ENCODE results near the gene NRG3.

The NRG3 gene

DNA sequence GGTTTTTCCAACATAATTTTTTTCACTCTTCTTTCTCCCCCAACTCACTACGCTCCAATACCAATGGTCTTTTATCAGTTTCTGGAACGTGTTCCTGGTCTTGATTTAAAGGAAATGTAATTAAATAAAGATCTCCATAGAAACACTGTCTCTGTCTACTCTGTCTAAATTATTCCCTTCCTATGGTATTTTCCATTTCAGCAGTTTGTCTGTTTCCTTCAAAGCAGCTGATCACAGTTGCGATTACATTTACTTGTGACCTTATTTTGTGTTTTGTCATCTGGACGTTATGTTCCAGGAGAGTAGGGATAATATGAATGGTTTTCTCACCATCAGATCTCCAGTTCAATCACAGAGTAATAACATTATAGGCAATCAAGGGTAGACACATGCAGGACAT, 359.2 kb downstream of the NRG3 start:
- no peak for DNase-seq

GRCh38 chr10:82236084-82236731, 361.2 kb downstream of the NRG3 start:
- no peak for DNase-seq

GRCh38 chr10:82238291-82238690, 363.3 kb downstream of the NRG3 start:
- no peak for DNase-seq

DNA sequence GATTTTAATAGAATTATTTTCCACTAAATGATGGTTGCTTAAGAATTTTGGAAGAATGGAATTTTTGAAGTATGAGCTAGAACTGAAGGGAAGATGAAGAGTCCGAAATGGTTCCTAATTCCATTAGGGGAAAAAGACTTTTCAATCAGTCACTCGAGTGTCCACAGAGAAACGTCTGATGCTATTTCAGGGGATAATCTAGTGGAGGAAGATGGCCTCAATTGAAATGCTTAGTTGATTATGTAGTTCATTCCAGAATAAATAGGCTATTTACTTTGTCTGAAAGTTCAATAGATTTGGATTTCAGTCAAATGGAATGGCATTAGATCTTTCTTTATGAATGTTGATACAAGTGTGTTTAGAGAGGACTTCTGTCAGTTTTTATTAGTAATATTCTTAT, 365.4 kb downstream of the NRG3 start:
- no peak for DNase-seq

DNA sequence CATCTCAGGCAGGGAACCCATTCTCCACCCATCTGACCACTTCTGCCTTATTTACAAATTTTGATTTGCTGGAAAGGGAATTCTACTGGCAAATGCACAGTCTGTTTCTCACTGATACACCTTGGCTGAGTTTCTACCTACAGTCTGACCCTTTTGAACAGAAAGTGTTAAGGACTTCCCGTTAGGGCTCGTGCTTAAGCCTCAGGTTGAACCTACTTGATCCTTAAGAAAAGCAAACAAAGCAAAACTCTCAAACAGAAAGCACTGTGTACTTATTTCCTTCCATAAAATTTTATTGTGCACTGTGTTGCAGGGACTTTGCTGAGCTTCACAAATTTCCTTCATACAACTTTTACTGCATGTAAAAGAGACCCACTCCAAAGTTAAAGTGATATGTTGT, 367.8 kb downstream of the NRG3 start:
- no peak for DNase-seq

DNA sequence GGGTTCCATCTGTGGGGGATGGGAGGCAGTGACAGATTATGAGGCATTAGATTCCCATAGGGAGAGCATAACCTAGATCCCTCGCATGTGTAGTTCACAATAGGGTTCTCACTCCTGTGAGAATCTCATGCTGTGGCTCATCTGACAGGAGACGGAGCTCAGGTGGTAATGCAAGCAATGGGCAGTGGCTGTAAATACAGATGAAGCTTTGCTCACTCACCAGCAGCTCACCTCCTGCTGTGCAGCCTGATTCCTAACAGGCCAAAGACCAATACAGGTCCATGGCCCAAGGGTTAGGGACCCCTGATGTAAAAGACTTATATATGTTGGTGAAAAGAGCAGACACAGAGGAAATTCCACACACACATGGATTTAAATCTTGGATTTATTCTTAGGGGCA, 370.2 kb downstream of the NRG3 start:
- no peak for DNase-seq

DNA sequence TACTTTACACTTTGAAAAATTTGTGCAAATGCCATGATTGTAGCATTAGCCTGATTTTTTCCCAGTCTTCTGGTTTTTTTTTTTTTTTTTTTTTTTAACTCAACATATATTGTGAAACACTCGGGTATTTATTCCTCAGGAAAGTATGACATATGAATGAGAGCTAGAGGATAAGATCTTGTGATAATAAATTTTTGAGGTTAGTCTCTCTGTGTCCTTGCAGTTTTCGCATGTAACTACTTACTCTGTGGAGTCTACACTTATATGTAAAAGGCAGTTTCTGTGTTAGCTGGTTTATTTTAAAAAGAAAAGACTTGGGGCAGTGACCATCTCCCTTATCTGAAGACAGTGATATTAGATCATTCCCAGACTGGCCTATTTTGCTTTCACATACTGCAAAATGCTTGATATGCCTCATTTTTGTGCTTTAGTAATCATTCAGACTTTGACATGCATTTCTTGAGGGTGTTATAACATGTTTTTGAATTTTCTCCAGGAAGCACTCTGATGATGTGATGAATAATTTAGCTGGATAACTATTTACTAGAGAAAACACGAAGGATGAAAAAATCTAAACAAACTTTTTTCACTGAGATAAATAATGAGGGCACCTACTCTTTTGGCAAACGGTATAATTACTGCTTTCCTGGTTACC, 371.0 kb downstream of the NRG3 start:
- DNase-seq: no peak

GRCh38 chr10:82249141-82249540, 374.1 kb downstream of the NRG3 start:
- no peak for DNase-seq

- no peak for DNase-seq
These were observed 376.4 kb downstream of the NRG3 start for GRCh38 chr10:82251222-82251906.

DNA sequence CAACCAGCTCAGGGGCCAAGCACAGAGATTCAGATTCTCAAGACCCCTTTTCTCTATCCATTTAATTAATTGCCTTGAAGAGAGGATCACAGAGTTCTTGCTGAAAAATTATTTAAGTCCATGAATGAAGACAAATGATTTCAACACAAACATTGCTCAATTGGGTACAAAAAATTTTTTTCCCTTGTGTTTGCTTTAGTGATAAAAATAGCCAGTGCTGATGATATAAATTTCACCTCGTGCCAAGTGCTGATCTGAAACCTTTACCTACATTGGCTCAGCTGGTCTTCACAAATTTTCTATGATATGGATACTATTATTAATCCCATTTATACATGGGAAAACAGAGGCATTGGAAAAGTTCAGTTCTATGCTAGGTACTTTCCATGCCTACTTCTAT, 377.1 kb downstream of the NRG3 start:
- DNase-seq: no peak

- no peak for DNase-seq
These were observed 379.2 kb downstream of the NRG3 start for GRCh38 chr10:82254237-82254636.

DNA sequence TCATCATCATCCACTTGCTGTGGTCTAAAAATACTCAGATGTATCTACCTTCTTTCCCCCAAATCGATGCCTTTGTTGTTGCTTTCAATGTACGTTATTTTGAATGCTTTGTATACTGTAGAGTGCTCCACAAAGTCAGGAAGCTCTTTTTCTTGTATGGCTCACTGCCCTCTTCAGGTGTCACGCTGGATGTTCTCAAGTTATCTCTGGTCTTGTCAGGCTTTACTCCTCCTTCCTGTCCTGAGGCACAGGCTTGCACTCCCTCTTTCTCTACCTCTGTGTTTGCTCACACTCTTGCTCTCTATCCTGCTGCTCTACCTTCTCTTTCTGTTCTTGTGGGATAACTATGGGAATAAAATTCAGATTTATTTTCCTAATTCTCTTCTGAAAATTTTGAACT, 381.3 kb downstream of the NRG3 start:
- no peak for DNase-seq

- DNase-seq: no peak
These were observed 391.4 kb downstream of the NRG3 start for GRCh38 chr10:82266438-82266837.

GRCh38 chr10:82267014-82267413, 392.0 kb downstream of the NRG3 start:
- no peak for DNase-seq

DNA sequence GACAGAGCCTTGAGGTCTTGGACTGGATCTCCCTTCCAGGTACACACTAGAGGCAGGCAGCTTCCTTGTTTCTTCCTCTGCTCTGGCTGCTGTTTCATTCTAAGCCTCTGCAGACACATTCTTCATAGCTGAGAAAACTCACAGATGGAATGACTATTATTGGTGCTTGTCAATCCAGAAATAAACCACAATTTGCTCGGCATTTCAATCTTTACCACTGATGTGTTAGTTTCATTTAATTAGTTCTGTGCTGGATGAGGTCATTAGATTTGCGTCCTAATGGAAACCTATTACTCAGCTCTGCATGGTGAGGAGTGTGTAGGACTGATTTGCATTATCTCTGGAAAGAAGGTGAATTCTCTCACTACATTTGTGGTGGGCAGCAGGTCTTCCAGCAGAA, 392.5 kb downstream of the NRG3 start:
- no peak for DNase-seq

DNA sequence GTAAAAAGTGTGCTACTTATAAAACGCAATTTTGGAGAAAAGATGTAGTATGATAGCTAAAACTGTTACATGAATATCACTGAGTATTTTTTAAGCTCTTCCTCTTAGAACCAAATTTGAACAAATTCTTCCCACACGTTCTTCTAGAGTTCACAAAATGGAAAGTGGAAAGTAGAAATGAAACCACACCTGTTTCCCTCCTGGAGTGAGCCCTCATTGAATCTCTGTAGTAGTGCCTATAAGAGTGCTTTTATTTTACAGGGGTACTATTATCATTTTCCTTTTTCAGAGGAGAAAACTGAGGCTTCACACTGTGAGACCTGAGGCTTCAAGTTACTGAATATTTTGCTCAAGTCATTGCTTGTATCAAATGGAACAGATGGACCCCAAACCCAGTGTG, 393.0 kb downstream of the NRG3 start:
- no peak for DNase-seq

- DNase-seq: no peak
These were observed 402.6 kb downstream of the NRG3 start for GRCh38 chr10:82277591-82277990.

- no peak for DNase-seq
These were observed 403.6 kb downstream of the NRG3 start for GRCh38 chr10:82278401-82279182.

GRCh38 chr10:82282782-82283456, 407.9 kb downstream of the NRG3 start:
- no peak for DNase-seq

- no peak for DNase-seq
These were observed 409.2 kb downstream of the NRG3 start for GRCh38 chr10:82284180-82284579.

GRCh38 chr10:82288461-82288881, 413.5 kb downstream of the NRG3 start:
- no peak for DNase-seq

DNA sequence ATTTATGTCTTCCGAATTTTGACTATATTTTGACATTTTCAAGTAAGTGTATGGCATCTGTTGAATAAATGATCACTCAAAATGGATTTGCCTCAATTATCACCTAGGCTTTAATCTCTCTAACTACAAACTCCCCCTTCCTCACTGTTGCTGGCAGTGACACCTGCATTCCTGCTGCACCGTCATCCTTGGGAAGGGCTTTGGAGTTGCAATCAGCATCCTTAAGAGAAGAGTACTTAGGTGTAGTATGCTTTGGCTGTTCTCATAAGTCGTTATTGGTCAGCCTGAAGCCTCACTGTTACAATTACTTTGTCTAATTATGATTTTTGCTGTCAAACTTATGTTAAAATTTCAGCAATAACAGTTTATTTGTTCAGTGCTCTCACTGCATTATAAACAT, 415.0 kb downstream of the NRG3 start:
- DNase-seq: no peak

DNA sequence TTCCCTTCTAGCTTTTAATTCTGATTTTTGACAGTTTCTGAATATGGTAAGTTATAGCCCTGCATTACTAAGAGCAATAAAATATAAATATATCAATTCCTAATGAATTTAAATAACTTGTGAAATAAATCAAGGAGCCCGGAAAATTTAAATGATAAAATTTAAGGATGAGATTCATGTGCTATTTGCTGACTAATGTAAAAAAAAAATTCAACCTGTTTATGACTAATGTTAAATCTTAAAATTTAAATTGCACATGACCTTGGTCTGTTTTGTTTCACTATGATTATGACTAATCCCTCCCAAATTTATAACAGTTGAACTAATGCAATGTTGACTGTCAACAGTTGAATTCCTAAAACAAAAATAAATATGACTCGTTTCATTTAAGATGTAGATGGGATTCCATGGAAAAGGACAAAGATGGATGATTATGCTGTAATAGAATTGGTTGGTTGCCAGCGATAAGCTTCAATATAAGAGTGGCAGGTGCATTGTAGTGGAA, 419.9 kb downstream of the NRG3 start:
- DNase-seq: no peak

All from hematopoietic multipotent progenitor cell treated with erythropoietin and hydrocortisone succinate and interleukin-3 and kit ligand, for 4 days (in vitro differentiated cells).